HG03521 (cell line): Measurements from ENCODE around the gene TEDC2.
A peak's percentile ranks its signal among the peaks of the same experiment; 100 is the strongest.

Source experiments
- ATAC-seq: cut with Tn5 transposase; IDR thresholded peaks from one replicate; pipeline ENCODE4 v1.9.1; 2021; ENCODE audit warnings: mild to moderate bottlenecking, moderate library complexity; ENCODE audit not compliant: unreplicated experiment

The TEDC2 gene

DNA sequence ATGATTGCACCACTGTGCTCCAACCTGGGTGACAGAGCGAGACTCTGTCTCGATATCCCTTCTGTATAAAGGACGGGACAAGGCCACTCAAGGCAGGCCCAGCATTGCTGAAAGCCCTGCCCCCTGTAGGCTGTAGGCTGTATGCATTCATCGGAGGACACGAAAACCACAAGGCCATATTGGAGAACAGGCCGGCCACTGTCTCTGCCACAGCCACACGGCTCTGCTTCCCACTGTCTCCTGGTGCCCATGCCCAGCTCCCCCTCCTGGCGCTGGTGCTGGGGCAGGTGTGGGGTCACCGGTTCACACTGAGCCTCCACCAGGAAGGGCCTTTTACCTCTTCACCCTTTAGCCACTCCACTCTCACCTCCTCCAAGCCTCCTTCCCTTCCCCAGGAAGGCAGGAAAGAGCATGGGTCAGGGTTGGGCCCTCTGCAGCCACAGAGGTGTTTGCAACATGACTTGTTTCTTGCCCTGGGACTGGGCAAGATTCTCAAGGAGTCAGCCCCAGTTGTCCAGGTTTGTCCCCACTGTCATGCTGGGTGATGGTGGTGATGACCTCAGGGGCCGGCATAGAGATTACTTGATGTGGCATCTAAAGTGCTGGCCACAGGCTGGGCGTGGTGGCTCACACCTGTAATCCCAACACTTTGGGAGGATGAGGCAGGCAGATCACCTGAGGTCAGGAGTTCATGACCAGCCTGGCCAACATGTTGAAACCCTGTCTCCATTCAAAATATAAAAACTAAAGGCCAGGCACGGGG is 5.9 kb downstream of the TEDC2 start:
- no peak for ATAC-seq

DNA sequence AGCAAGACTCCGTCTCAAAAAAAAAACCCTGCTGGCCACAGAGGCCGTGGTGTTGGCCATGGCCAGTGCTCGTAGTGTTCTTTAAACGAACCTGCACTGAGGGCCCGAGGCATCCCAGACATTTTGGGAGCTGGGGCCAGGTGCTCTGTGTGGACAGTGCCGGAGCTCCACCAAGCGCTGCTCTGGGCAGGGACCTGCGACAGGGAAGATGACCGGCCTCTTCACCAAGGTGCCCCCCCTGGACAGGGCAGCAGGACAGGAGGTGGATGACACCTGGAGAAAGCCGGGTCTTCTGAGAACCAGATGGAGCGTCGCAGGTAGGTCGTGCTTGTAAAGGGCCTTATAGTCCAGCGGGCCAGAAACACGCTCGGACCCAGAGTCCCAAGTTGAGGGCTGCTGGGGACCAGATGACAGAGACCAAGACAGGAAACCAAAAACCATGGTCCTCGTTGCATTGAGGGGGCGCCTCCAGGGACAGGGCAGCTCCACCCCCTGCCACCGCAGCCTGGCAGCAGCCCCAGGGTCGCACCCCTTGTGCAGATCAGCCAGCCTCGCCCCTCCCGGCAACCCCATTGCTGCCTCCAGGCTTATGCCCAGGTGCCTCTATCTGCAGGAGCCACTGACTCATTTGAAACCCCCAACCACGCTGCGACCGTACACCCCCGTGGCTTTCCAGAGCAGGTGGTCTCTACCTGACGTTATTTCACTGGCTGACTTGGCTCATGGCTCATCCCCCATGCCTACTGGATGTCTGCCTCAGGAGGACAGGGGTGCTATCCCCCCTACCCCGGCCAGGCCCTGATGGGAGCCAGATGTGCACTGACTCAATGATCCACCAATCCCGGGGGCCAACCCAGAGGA is 7.0 kb downstream of the TEDC2 start:
- ATAC-seq, result no peak

- ATAC-seq, result no peak
These were observed 7.8 kb downstream of the TEDC2 start for GRCh38 chr16:2467528-2468232.

GRCh38 chr16:2468233-2468724 is 8.4 kb downstream of the TEDC2 start:
- no peak for ATAC-seq

DNA sequence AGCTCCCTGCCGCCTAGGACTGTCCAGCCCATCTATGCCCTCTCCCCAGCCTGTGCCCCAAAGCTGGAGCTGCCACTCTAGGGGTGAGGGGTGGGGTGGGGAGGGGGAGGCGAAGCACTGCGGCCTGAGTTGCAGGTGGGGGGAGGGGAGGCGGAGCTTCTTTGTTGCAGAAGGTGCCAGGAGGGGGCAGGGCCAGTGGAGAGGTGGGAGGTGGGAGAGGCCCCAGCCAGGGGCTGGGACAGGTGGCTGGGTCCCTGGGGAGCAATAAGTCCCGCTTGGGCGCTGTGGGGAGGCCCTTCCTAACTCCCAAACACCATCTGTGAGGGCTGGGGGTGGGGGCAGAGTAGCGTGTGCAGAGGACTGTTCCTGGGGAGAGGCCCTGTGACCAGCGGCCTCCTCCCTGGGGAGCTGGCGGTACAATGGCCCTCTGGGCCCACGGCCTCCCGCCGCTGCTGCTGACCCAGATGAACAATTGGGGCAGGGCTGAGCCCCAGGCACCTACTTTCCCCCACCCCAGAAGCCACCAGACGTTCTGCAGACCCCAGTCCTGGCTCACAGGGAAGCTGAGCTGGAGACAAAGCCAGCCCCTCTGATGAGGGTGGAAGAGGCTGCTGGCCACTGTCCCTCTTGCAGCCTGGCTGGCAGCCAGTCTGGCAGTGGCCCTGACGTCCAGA is 9.0 kb downstream of the TEDC2 start:
- no peak for ATAC-seq

DNA sequence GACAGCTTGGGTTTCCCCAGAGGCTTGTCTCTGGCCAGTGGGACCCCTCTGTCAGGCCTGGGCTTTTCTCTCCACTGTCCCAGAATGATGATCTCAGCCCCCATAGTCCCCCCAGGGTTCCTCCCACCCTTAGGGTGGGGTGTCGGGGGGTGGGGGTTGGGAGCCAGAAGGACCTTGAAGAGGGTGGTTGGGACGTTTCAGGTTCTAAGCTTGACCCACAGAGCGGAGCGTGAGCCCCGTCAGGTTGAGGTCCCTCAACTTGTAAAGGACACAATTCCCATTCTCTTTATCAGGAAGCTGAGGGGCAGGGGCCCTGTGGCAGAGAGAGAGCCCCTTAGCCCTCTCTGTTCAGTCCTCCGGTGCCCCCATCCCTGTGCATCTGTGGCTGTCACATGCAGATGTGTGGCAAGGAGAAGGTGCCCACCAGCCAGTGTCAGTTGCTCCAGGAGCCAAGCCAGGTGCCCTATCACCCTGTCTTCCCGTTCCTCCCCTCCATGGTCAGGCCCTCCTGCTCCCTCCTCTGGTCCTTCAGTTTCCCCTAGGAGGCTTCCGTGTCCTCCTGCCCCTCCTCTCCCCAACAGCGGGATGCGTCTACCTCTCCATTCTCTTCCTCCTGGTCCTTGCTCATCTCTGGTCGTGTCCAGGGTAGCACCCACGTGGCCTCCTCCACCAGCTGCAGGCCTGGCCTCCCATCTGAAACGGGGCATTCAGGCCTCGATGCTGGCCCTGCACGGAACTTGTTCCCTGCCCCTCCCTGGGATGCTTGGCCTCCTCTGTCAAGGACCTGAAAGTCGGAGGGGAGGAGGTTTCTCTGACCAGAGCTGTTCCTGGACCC is 9.7 kb downstream of the TEDC2 start:
- no peak for ATAC-seq

DNA sequence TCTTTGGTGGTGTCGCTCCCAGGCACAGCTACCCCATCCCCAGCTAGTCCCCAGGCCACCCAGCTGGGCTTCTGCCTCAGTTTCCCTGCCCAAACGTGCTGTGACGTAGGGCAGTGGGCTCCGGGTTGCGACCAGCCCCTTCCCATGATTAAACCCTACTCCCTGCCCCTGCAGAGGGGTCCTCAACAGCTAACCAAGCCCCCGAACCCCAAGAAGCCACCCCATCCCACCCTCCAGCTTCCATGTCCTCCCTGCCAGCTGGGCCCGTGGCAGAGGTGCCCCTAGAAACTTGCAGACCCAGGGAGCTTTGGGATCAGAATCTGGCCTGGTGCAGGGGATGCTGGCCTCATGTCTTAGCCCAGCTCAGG is 10.3 kb downstream of the TEDC2 start:
- ATAC-seq, result no peak

DNA sequence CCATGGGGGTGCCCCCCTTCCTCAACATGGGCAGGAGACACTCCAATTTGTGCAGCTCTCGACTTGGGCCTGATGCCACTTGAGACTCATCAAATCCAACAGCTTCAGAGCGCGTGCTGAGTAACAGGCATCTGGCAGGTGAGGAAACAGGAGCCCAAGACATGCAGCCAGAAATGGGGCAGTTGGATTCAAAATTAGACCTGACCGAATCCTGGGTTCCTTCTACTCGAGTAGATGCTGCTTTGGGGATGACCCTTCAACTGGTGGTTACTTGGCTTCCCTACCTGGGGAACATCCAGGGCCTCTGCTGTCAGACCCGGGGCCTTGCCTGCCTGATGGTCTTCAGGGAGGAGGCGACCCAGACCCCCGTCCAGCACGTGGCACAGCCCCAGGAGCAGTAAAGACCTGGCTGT is 10.7 kb downstream of the TEDC2 start:
- no peak for ATAC-seq

- ATAC-seq, result no peak
These were observed 11.2 kb downstream of the TEDC2 start, which contains the start of gene NTN3 for GRCh38 chr16:2471016-2471652. Gene NTN3, plus strand, starts transcription at chr16:2471297. Its CDS starts 405 bp downstream, at chr16:2471702.

GRCh38 chr16:2471653-2472487 is 12.0 kb downstream of the TEDC2 start:
- no peak for ATAC-seq

DNA sequence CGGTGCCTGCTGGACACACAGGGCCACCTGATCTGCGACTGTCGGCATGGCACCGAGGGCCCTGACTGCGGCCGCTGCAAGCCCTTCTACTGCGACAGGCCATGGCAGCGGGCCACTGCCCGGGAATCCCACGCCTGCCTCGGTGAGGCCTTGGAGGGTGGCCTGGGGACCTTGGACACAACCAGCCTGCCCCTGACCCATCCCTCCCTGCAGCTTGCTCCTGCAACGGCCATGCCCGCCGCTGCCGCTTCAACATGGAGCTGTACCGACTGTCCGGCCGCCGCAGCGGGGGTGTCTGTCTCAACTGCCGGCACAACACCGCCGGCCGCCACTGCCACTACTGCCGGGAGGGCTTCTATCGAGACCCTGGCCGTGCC is 12.6 kb downstream of the TEDC2 start:
- no peak for ATAC-seq

DNA sequence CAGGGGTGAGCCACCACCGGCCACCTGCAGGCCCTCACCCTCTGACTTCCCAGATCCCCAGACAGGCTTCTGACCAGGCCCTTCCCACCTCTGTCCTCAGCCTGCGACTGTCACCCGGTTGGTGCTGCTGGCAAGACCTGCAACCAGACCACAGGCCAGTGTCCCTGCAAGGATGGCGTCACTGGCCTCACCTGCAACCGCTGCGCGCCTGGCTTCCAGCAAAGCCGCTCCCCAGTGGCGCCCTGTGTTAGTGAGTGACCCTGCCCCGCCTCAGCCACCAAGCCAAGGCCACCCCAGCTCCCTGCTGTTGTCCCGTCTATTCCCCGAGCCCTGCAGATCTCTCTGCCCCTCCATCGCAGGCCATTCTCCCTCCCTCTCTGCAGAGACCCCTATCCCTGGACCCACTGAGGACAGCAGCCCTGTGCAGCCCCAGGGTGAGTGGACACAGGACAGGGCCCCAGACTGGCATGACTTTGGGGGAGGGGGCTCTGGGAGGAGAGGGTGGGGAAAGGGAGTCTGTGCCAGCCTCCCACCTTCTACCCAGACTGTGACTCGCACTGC is 13.1 kb downstream of the TEDC2 start:
- ATAC-seq, result no peak

DNA sequence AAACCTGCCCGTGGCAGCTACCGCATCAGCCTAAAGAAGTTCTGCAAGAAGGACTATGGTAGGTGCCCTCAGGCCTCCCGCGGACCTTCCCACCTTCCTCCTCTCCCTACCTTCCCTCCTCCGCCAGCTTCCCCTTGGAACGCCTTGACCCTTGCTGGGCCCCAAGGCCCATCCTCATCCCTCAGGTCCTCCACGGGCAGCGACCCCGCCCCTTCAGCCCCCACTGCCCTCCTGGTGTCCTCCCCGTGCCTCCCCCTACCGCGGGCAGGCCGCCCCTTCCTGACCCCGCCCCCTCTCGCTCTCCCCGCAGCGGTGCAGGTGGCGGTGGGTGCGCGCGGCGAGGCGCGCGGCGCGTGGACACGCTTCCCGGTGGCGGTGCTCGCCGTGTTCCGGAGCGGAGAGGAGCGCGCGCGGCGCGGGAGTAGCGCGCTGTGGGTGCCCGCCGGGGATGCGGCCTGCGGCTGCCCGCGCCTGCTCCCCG is 13.6 kb downstream of the TEDC2 start:
- no peak for ATAC-seq

GRCh38 chr16:2473999-2474876 is 14.3 kb downstream of the TEDC2 start:
- ATAC-seq, result peak; percentile 18

GRCh38 chr16:2474877-2475412 is 15.0 kb downstream of the TEDC2 start, which contains the start of gene TBC1D24:
Gene TBC1D24, plus strand, starts transcription at chr16:2475127. Its CDS starts 21,022 bp downstream, at chr16:2496149.
- ATAC-seq, result peak; percentile 42

DNA sequence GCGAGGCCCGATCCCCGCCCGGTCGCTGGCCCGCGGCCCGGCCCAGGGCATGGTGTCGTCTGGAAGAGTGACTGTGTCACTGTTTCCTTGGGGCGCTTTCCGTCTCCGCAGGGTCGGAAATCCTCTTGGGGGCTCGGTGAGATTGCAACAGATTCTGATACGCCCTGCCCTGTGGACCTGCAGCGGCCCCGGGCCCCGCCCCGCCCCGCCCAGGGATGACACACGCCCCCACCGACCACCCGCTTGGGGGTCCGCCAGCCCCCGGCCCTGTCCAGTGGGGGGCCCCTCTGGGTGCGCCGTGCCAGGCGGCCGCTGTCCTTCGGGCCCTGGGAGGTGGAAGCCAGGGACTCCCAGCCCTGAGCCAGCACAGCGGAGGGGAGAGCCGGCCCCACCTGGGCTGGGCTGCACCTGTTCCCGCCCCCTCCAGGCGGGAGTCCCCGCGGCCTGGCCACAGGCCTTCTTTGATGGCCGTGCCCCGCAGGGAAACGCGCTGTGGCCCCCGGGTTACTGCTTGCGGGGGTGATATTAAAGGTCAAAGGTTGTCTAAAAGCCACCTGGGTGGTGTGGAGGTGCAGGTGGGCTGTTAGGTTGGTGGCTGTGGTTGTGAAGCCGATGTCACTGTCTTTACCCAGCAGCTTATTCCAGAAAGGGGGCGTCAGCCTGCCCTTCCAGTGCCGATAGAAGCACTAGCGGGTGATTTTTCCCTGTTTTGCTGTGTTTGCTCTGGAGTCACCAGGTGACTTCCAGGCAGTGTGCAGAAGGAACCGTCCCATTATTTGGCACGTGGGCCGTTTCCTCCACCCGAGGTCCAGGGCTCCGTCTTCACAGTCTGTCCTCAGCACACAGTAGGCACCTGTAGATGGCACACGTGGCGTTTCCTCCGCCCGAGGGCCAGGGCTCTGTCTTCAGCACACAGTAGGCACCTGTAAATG is 15.8 kb downstream of the TEDC2 start:
- ATAC-seq, result no peak
